ENCODE measurements around the gene IL1R1.
"Not testable (repeated sequence)": the region's sequence is repeated elsewhere in the genome, so short reads cannot be mapped to it uniquely, and the experiment has no call there.

Gene IL1R1

DNA sequence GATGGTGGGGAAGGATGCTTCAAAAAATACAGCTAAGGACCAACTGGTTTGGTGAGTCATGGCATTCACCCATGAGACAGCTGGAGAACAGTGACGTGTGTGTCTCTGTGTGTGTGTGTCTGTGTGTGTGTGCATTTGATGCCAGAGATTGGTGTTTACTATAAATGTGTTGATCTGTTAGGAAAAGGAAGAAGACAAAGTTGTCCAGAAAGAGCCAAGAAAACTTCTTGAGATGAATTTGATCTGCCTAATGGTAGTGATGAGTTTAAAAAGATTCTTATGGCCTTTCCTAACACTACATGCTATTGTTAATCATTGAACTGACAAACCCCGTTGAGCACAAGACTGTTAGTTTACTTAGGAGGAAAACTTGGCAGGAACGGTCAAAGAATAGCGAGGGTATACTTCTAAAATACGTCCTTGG is 36.4 kb upstream of the IL1R1 start:
- Histone ChIP-seq H3K27me3 (ENCODE audit: insufficient read depth, insufficient read length) (no peaks in the 10 kb centered on the region), H3K9me3 (ENCODE audit: insufficient read depth, low read length) (no peaks in the 10 kb centered on the region), H3K4me1 (ENCODE audit: insufficient read depth, insufficient read length) (no peaks in the 10 kb centered on the region), H3K4me3 (ENCODE audit: insufficient read length, low read depth) (no peak overlapping the region), H3K9ac (ENCODE audit: insufficient read length, low read depth) (no peak overlapping the region), H3K36me3 (ENCODE audit: insufficient read depth, insufficient read length, low read length) (no peaks in the 10 kb centered on the region)
- TF ChIP-seq SUZ12 (IDR thresholded peaks at IDR 0.05; ENCODE audit: extremely low read depth, insufficient read depth, insufficient read length) (no peak), YY1 (IDR thresholded peaks at IDR 0.05; ENCODE audit: insufficient read depth, insufficient read length) (no peak), ZNF274 (IDR thresholded peaks at IDR 0.05; ENCODE audit: low read depth, low read length) (no peak)
- DNase-seq (ENCODE audit: low read depth, low spot score): no peak

DNA sequence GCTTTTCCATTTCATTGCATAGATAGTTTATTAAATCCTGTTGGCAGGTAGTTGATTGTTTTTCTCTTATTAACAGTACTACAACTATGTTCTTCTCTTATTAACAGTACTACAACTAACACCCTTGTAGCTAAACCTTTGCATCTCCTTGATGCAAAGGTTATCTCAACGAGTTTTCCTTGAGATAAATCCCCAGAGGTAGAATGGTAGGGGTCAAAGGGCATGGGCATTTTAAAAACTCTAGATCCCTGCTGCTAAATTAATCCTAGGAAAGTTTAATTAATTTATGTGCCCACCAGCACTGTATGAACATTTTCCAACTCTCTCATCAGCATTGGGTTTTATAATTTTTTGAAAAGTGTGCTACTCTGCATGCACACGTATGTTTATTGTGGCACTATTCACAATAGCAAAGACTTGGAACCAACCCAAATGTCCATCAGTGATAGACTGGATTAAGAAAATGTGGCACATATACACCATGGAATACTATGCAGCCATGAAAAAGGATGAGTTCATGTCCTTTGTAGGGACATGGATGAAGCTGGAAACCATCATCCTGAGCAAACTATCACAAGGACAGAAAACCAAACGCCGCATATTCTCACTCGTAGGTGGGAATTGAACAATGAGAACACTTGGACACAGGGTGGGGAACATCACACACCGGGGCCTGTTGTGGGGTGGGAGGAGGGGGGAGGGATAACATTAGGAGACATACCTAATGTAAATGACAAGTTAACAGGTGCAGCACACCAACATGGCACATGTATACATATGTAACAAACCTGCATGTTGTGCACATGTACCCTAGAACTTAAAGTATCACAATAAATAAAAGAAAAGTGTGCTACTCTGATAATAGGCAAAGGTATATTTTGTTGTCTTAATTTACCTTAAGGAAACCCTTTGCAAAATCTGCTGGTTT is 35.5 kb upstream of the IL1R1 start:
- H3K9ac ChIP-seq (ENCODE audit: insufficient read length, low read depth); H3K4me3 ChIP-seq (ENCODE audit: insufficient read length, low read depth); H3K4me1 ChIP-seq (ENCODE audit: insufficient read depth, insufficient read length); H3K36me3 ChIP-seq (ENCODE audit: insufficient read depth, insufficient read length, low read length); H3K27me3 ChIP-seq (ENCODE audit: insufficient read depth, insufficient read length); H3K9me3 ChIP-seq (ENCODE audit: insufficient read depth, low read length); DNase-seq (ENCODE audit: low read depth, low spot score): not testable (repeated sequence)

DNA sequence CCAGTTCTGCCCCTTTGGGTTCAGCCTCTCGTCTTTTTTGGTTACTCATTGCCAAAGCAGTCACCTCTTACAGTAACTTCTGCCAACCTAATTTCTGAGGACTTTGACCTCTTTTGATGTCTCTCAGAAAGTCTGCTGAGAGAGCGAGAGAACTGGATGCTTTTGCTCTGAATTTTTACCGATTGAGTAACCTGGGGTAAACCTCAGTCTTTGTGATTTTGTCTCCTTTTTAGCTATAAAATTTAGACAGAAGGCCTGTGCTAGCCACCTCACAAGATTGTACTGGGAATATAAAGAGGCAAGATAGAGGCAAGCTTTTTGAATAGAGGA is 34.8 kb upstream of the IL1R1 start:
- H3K36me3 ChIP-seq (ENCODE audit: insufficient read depth, insufficient read length, low read length): no peaks in the 10 kb centered on the region
- H3K4me3 ChIP-seq (ENCODE audit: insufficient read length, low read depth): no peak overlapping the region
- no peaks in the 10 kb centered on the region for H3K27me3 ChIP-seq (ENCODE audit: insufficient read depth, insufficient read length)
- no peak for DNase-seq (ENCODE audit: low read depth, low spot score)
- no peak overlapping the region for H3K9ac ChIP-seq (ENCODE audit: insufficient read length, low read depth)
- TF ChIP-seq SUZ12 (IDR thresholded peaks at IDR 0.05; ENCODE audit: extremely low read depth, insufficient read depth, insufficient read length): no peak
- TF ChIP-seq ZNF274 (IDR thresholded peaks at IDR 0.05; ENCODE audit: low read depth, low read length): no peak
- TF ChIP-seq YY1 (IDR thresholded peaks at IDR 0.05; ENCODE audit: insufficient read depth, insufficient read length): no peak
- no peaks in the 10 kb centered on the region for H3K4me1 ChIP-seq (ENCODE audit: insufficient read depth, insufficient read length)
- H3K9me3 ChIP-seq (ENCODE audit: insufficient read depth, low read length): no peaks in the 10 kb centered on the region

DNA sequence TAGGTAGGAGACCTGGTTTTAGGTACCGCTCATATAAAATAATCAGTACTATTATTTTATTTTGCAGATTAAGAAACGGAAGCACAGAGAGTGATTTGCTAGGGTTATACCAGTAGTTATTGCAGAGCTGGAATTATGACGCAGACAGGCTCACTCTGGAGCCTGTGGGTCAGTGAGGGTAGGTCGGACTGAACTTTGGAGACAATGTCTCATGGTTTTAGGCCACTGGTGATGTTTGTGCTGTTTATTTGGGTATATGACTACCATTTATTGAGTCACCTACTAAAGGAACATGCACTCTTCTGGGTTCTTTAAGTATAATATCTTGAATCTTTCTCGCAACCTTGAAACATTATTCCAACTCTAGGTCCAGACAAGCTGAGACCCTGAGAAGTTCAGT is 33.5 kb upstream of the IL1R1 start:
- DNase-seq (ENCODE audit: low read depth, low spot score): no peak
- no peaks in the 10 kb centered on the region for H3K9me3 ChIP-seq (ENCODE audit: insufficient read depth, low read length)
- no peak overlapping the region for H3K9ac ChIP-seq (ENCODE audit: insufficient read length, low read depth)
- no peak overlapping the region for H3K4me3 ChIP-seq (ENCODE audit: insufficient read length, low read depth)
- H3K36me3 ChIP-seq (ENCODE audit: insufficient read depth, insufficient read length, low read length): no peaks in the 10 kb centered on the region
- TF ChIP-seq ZNF274 (IDR thresholded peaks at IDR 0.05; ENCODE audit: low read depth, low read length) (no peak), SUZ12 (IDR thresholded peaks at IDR 0.05; ENCODE audit: extremely low read depth, insufficient read depth, insufficient read length) (no peak), YY1 (IDR thresholded peaks at IDR 0.05; ENCODE audit: insufficient read depth, insufficient read length) (no peak)
- no peaks in the 10 kb centered on the region for H3K4me1 ChIP-seq (ENCODE audit: insufficient read depth, insufficient read length)
- no peaks in the 10 kb centered on the region for H3K27me3 ChIP-seq (ENCODE audit: insufficient read depth, insufficient read length)

DNA sequence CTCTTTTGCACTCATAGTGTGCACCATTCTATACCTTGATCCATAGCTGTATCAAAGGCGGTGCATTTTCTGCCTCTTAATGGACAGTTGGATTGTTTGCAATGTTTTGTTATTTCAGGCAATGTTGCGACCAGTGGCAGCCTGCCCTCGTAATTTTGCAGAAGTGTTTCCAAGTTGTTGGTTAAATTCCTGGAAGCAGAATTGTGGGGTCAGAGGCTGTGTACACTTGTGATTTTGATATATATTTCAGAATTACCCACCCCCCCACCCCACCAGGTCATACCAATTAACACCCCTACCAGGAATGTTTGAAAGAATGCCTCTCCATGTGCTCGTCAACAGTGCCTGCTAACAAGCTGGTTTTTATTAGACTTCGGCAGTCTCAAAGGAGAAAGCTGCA is 32.4 kb upstream of the IL1R1 start:
- no peak for DNase-seq (ENCODE audit: low read depth, low spot score)
- no peak overlapping the region for H3K4me3 ChIP-seq (ENCODE audit: insufficient read length, low read depth)
- H3K27me3 ChIP-seq (ENCODE audit: insufficient read depth, insufficient read length): no peaks in the 10 kb centered on the region
- H3K9me3 ChIP-seq (ENCODE audit: insufficient read depth, low read length): no peaks in the 10 kb centered on the region
- H3K4me1 ChIP-seq (ENCODE audit: insufficient read depth, insufficient read length): no peaks in the 10 kb centered on the region
- H3K36me3 ChIP-seq (ENCODE audit: insufficient read depth, insufficient read length, low read length): no peaks in the 10 kb centered on the region
- no peak overlapping the region for H3K9ac ChIP-seq (ENCODE audit: insufficient read length, low read depth)
- no peak for TF ChIP-seq YY1 (IDR thresholded peaks at IDR 0.05; ENCODE audit: insufficient read depth, insufficient read length)
- TF ChIP-seq SUZ12 (IDR thresholded peaks at IDR 0.05; ENCODE audit: extremely low read depth, insufficient read depth, insufficient read length): no peak
- TF ChIP-seq ZNF274 (IDR thresholded peaks at IDR 0.05; ENCODE audit: low read depth, low read length): no peak

DNA sequence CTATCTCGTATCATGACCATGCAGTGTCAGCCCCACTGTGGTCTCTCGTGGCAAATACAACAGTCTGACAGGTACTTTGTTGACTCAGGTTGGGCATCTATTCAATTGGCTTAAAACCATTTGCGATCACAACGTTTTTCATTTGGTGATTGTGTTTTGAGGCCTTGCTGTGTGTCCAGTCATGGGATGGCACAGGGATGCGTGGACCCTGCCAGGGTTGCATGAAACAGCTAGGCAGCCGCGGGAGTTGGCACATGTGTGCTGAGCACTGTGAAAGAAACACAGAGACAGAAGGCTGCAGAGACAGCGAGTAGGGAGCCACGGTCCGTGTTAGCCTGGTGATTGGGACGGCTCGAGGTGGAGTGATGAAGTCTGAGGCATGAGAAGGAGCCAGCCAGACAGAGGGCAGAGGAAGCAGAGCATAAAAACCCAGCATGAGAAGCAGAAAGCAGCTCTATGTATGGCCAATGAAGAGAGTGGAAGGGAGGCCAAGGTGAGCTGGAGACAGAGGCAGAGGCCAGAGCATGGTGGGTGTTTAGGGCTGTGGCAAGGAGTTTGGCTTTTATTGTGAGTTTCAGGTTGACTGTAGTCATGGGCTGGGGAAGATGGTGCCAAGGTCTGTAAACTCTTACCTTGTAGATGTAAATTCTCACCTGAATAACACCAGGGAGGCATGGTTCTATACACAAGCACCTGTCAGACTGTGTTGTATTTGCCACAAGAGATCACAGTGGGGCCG is 31.8 kb upstream of the IL1R1 start:
- no peak overlapping the region for H3K9ac ChIP-seq (ENCODE audit: insufficient read length, low read depth)
- no peaks in the 10 kb centered on the region for H3K4me1 ChIP-seq (ENCODE audit: insufficient read depth, insufficient read length)
- H3K4me3 ChIP-seq (ENCODE audit: insufficient read length, low read depth): no peak overlapping the region
- no peaks in the 10 kb centered on the region for H3K27me3 ChIP-seq (ENCODE audit: insufficient read depth, insufficient read length)
- TF ChIP-seq ZNF274 (IDR thresholded peaks at IDR 0.05; ENCODE audit: low read depth, low read length) (no peak), YY1 (IDR thresholded peaks at IDR 0.05; ENCODE audit: insufficient read depth, insufficient read length) (no peak), SUZ12 (IDR thresholded peaks at IDR 0.05; ENCODE audit: extremely low read depth, insufficient read depth, insufficient read length) (no peak)
- no peaks in the 10 kb centered on the region for H3K9me3 ChIP-seq (ENCODE audit: insufficient read depth, low read length)
- no peak for DNase-seq (ENCODE audit: low read depth, low spot score)
- H3K36me3 ChIP-seq (ENCODE audit: insufficient read depth, insufficient read length, low read length): no peaks in the 10 kb centered on the region

DNA sequence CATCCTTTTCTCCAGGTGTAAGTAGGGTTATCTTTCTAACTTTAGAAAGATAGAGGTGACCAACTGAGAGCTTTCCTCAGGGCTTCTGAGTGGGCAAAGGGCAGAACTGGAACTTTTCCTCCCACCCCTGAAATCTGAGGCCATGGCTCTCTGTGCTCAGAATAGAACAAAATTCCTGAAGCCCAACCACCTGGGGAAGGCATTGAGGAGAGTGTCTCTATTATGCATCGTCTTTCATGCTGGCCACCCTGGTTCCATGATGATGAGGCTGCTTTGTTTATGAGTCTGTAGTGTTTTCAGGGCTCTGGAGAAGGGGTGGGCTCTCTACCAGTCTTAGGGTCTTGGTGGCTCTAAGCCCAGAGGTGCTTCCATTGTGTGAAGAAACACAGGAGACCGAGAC is 30.7 kb upstream of the IL1R1 start:
- H3K9ac ChIP-seq (ENCODE audit: insufficient read length, low read depth): no peak overlapping the region
- H3K9me3 ChIP-seq (ENCODE audit: insufficient read depth, low read length): no peaks in the 10 kb centered on the region
- peak; percentile 50 for DNase-seq (ENCODE audit: low read depth, low spot score)
- H3K27me3 ChIP-seq (ENCODE audit: insufficient read depth, insufficient read length): no peaks in the 10 kb centered on the region
- TF ChIP-seq YY1 (IDR thresholded peaks at IDR 0.05; ENCODE audit: insufficient read depth, insufficient read length): no peak
- no peak for TF ChIP-seq SUZ12 (IDR thresholded peaks at IDR 0.05; ENCODE audit: extremely low read depth, insufficient read depth, insufficient read length)
- TF ChIP-seq ZNF274 (IDR thresholded peaks at IDR 0.05; ENCODE audit: low read depth, low read length): no peak
- no peaks in the 10 kb centered on the region for H3K36me3 ChIP-seq (ENCODE audit: insufficient read depth, insufficient read length, low read length)
- no peak overlapping the region for H3K4me3 ChIP-seq (ENCODE audit: insufficient read length, low read depth)
- H3K4me1 ChIP-seq (ENCODE audit: insufficient read depth, insufficient read length): no peaks in the 10 kb centered on the region
